HL-60 (cell line): ENCODE results near the gene KCNC3.

Experiments
- DNase-seq, 2 experiments: peaks; one replicate each; pipeline ENCODE4 v3.0.0-alpha.2; 2010 to 2020; ENCODE audit warnings: low read depth in 1 of 2, low spot score in 1 of 2
- H3K27ac ChIP-seq: fragments of 250-450 bp; sonication (Bioruptor Pico); replicated peaks from 2 replicates; pipeline ENCODE4 v1.5.1; 2020; ENCODE audit warnings: mild to moderate bottlenecking, moderate library complexity
- H3K27me3 ChIP-seq: fragments of 250-450 bp; sonication (Bioruptor Pico); 2 replicates; pipeline ENCODE4 v1.5.1; 2021; ENCODE audit warnings: mild to moderate bottlenecking, moderate library complexity; ENCODE audit not compliant: insufficient read depth, poor library complexity, severe bottlenecking
- H3K4me3 ChIP-seq: replicated peaks from 2 replicates; pipeline ENCODE4 v1.5.1; 2011; ENCODE audit warnings: mild to moderate bottlenecking, control low read depth, low read length; ENCODE audit not compliant: insufficient read depth
- CTCF ChIP-seq: IDR thresholded peaks from one replicate; pipeline ENCODE4 v1.5.1; 2011; ENCODE audit warnings: low read length, control low read depth, inconsistent platforms; ENCODE audit not compliant: insufficient read depth
- GABPA ChIP-seq: IDR thresholded peaks from 2 replicates; pipeline ENCODE4 v1.6.1; 2012; ENCODE audit warnings: low read depth
- POLR2AphosphoS5 ChIP-seq: IDR thresholded peaks from 2 replicates; pipeline ENCODE4 v1.6.1; 2012; ENCODE audit warnings: low read depth
- REST ChIP-seq: IDR thresholded peaks from 2 replicates; pipeline ENCODE4 v1.6.1; 2012; ENCODE audit warnings: low read depth; ENCODE audit not compliant: insufficient replicate concordance
- SPI1 ChIP-seq: IDR thresholded peaks from 2 replicates; pipeline ENCODE4 v1.6.1; 2012; ENCODE audit warnings: low read depth, mild to moderate bottlenecking, borderline replicate concordance

The KCNC3 gene

GRCh38 chr19:50362656-50363424 lies 33.7 kb upstream of the KCNC3 start:
- Histone ChIP-seq H3K27me3 (peaks cover 8% of the 10 kb centered on the region), H3K4me3 (no peak overlapping the region), H3K27ac (no peak overlapping the region)
- TF ChIP-seq REST: no peak
- no peak for TF ChIP-seq SPI1
- TF ChIP-seq GABPA: no peak
- TF ChIP-seq CTCF: no peak
- no peak for TF ChIP-seq POLR2AphosphoS5
- no peak for DNase-seq

- Histone ChIP-seq H3K27ac (no peak overlapping the region), H3K27me3 (peaks cover 11% of the 10 kb centered on the region), H3K4me3 (no peak overlapping the region)
- no peak for DNase-seq
- no peak for TF ChIP-seq SPI1
- no peak for TF ChIP-seq REST
- TF ChIP-seq POLR2AphosphoS5: no peak
- no peak for TF ChIP-seq GABPA
- no peak for TF ChIP-seq CTCF
Observed at GRCh38 chr19:50362030-50362412, 32.8 kb upstream of the KCNC3 start.

GRCh38 chr19:50361290-50362029 lies 32.3 kb upstream of the KCNC3 start:
- Histone ChIP-seq H3K27me3 (peaks cover 11% of the 10 kb centered on the region), H3K27ac (no peak overlapping the region), H3K4me3 (no peak overlapping the region)
- DNase-seq: no peak
- TF ChIP-seq GABPA: no peak
- no peak for TF ChIP-seq SPI1
- no peak for TF ChIP-seq POLR2AphosphoS5
- TF ChIP-seq CTCF: no peak
- no peak for TF ChIP-seq REST
